HEK293T (cell line): ENCODE measurements around the gene ZDHHC14.
"Not testable (repeated sequence)": the region's sequence is repeated elsewhere in the genome, so short reads cannot be mapped to it uniquely, and the experiment has no call there.

Experiments used
- CTCF ChIA-PET: fragments of 350-600 bp; formaldehyde crosslinking; extraction: SDS; loops from one replicate; lab custom pipeline; 2021; ENCODE audit warnings: antibody characterized with exemption, inconsistent platforms; lab: Yijun Ruan, JAX
- POLR2A ChIA-PET: fragments of 350-600 bp; formaldehyde crosslinking; extraction: SDS; loops from one replicate; lab custom pipeline; 2020; ENCODE audit warnings: antibody characterized with exemption, inconsistent platforms; lab: Yijun Ruan, JAX
- DNase-seq: peaks from one replicate; pipeline ENCODE4 v3.0.0; 2012; ENCODE audit warnings: mixed read lengths; ENCODE audit errors: extremely low spot score
- ARNT ChIP-seq: fragments of 450-650 bp; IDR thresholded peaks from 2 replicates; pipeline ENCODE4 v1.6.1; 2017; ENCODE audit warnings: mild to moderate bottlenecking
- BHLHE40 ChIP-seq: fragments of 450-650 bp; IDR thresholded peaks from 2 replicates; pipeline ENCODE4 v1.6.1; 2016; ENCODE audit warnings: mild to moderate bottlenecking, moderate library complexity, borderline replicate concordance
- CTBP1 ChIP-seq: fragments of 450-650 bp; IDR thresholded peaks from 2 replicates; pipeline ENCODE4 v1.6.1; 2016; ENCODE audit warnings: borderline replicate concordance
- ELF4 ChIP-seq: fragments of 450-650 bp; IDR thresholded peaks from 2 replicates; pipeline ENCODE4 v1.6.1; 2017; ENCODE audit warnings: antibody characterized with exemption
- FOXA1 ChIP-seq: fragments of 450-650 bp; IDR thresholded peaks from 2 replicates; pipeline ENCODE4 v1.6.1; 2016; ENCODE audit warnings: mild to moderate bottlenecking
- FOXK2 ChIP-seq: fragments of 450-650 bp; IDR thresholded peaks from 2 replicates; pipeline ENCODE4 v1.6.1; 2016; ENCODE audit warnings: mild to moderate bottlenecking
- FOXM1 ChIP-seq: fragments of 450-650 bp; IDR thresholded peaks from 2 replicates; pipeline ENCODE4 v1.6.1; 2017; ENCODE audit warnings: mild to moderate bottlenecking, borderline replicate concordance
- HDGF ChIP-seq: fragments of 450-650 bp; IDR thresholded peaks from 2 replicates; pipeline ENCODE4 v1.6.1; 2017; ENCODE audit warnings: antibody characterized with exemption, borderline replicate concordance
- L3MBTL2 ChIP-seq: fragments of 450-650 bp; conservative IDR thresholded peaks from 2 replicates; pipeline ENCODE4 v1.6.1; 2016; ENCODE audit warnings: mild to moderate bottlenecking
- LEF1 ChIP-seq: fragments of 450-650 bp; IDR thresholded peaks from 2 replicates; pipeline ENCODE4 v1.6.1; 2017; ENCODE audit warnings: mild to moderate bottlenecking, borderline replicate concordance
- NFRKB ChIP-seq: fragments of 450-650 bp; IDR thresholded peaks from 2 replicates; pipeline ENCODE4 v1.6.1; 2016; ENCODE audit warnings: mild to moderate bottlenecking, moderate library complexity
- PKNOX1 ChIP-seq: fragments of 450-650 bp; IDR thresholded peaks from 2 replicates; pipeline ENCODE4 v1.6.1; 2016
- SP1 ChIP-seq: fragments of 450-650 bp; IDR thresholded peaks from 2 replicates; pipeline ENCODE4 v1.6.1; 2017
- SUZ12 ChIP-seq: fragments of 450-650 bp; IDR thresholded peaks from 2 replicates; pipeline ENCODE4 v1.6.1; 2016; ENCODE audit warnings: mild to moderate bottlenecking
- TARDBP ChIP-seq: fragments of 450-650 bp; IDR thresholded peaks from 2 replicates; pipeline ENCODE4 v1.6.1; 2016
- ZNF384 ChIP-seq: fragments of 450-650 bp; IDR thresholded peaks from 2 replicates; pipeline ENCODE4 v1.6.1; 2016

Gene ZDHHC14

GRCh38 chr6:157690441-157691210 lies 309.6 kb downstream of the ZDHHC14 start:
- POLR2A ChIA-PET: no interaction called here
- TF ChIP-seq SUZ12: no peak
- TF ChIP-seq PKNOX1: no peak
- TF ChIP-seq ELF4: no peak
- no peak for TF ChIP-seq LEF1
- TF ChIP-seq FOXK2: no peak
- no peak for TF ChIP-seq HDGF
- TF ChIP-seq FOXM1: no peak
- no peak for TF ChIP-seq CTBP1
- TF ChIP-seq NFRKB: no peak
- TF ChIP-seq ZNF384: no peak
- no peak for TF ChIP-seq L3MBTL2
- no peak for TF ChIP-seq TARDBP
- TF ChIP-seq SP1: no peak
- TF ChIP-seq FOXA1: no peak
- TF ChIP-seq ARNT: no peak
- TF ChIP-seq BHLHE40: no peak
- CTCF ChIA-PET: no interaction called here
- DNase-seq: no peak

- CTCF ChIA-PET, POLR2A ChIA-PET, DNase-seq: not testable (repeated sequence)
Observed at GRCh38 chr6:157691621-157692020, 310.6 kb downstream of the ZDHHC14 start.

- no peak for DNase-seq
- POLR2A ChIA-PET: no interaction called here
- CTCF ChIA-PET: no interaction called here
- TF ChIP-seq CTBP1: no peak
- TF ChIP-seq ZNF384: no peak
- TF ChIP-seq FOXM1: no peak
- TF ChIP-seq BHLHE40: no peak
- TF ChIP-seq TARDBP: no peak
- no peak for TF ChIP-seq HDGF
- no peak for TF ChIP-seq FOXA1
- TF ChIP-seq ARNT: no peak
- no peak for TF ChIP-seq L3MBTL2
- TF ChIP-seq LEF1: no peak
- TF ChIP-seq SP1: no peak
- no peak for TF ChIP-seq PKNOX1
- no peak for TF ChIP-seq SUZ12
- no peak for TF ChIP-seq ELF4
- no peak for TF ChIP-seq NFRKB
- no peak for TF ChIP-seq FOXK2
Observed at GRCh38 chr6:157693867-157694266, 312.9 kb downstream of the ZDHHC14 start.

- DNase-seq: no peak
- POLR2A ChIA-PET: no interaction called here
- CTCF ChIA-PET: no interaction called here
- TF ChIP-seq PKNOX1: no peak
- TF ChIP-seq L3MBTL2: no peak
- no peak for TF ChIP-seq NFRKB
- TF ChIP-seq ARNT: no peak
- TF ChIP-seq CTBP1: no peak
- TF ChIP-seq TARDBP: no peak
- TF ChIP-seq FOXK2: no peak
- TF ChIP-seq ZNF384: no peak
- TF ChIP-seq SP1: no peak
- TF ChIP-seq BHLHE40: no peak
Observed at GRCh38 chr6:157695301-157696040, 314.5 kb downstream of the ZDHHC14 start.

GRCh38 chr6:157699777-157700636 lies 319.0 kb downstream of the ZDHHC14 start:
- DNase-seq: no peak
- TF ChIP-seq CTBP1 (no peak), ZNF384 (no peak), NFRKB (no peak), ELF4 (no peak), BHLHE40 (no peak), LEF1 (no peak), SP1 (no peak), L3MBTL2 (no peak), HDGF (no peak)
- ChIA-PET CTCF (no interaction called here), POLR2A (no interaction called here)

GRCh38 chr6:157706351-157706750 lies 325.4 kb downstream of the ZDHHC14 start:
- POLR2A ChIA-PET, DNase-seq, CTCF ChIA-PET: not testable (repeated sequence)
